Stomach smooth muscle (tissue), 2 donors: ENCODE results near the gene ROBO1.
"Not testable (repeated sequence)": the region's sequence is repeated elsewhere in the genome, so short reads cannot be mapped to it uniquely, and the experiment has no call there.

Experiments
- H3K27ac ChIP-seq: one replicate; pipeline ENCODE4 v1.7.0; 2013; ENCODE audit warnings: mild to moderate bottlenecking, low read length, inconsistent platforms
- H3K27me3 ChIP-seq, 2 donors: one replicate each; pipeline ENCODE4 v1.7.0; 2013; ENCODE audit warnings: low read length in 2 of 2; ENCODE audit not compliant: insufficient read depth in 2 of 2, control insufficient read depth in 1 of 2
- H3K36me3 ChIP-seq, 2 donors: one replicate each; pipeline ENCODE4 v1.7.0; 2013; ENCODE audit warnings: low read length in 2 of 2; ENCODE audit not compliant: control insufficient read depth in 2 of 2, insufficient read depth in 2 of 2
- H3K4me1 ChIP-seq: one replicate; pipeline ENCODE4 v1.7.0; 2013; ENCODE audit warnings: low read length; ENCODE audit not compliant: control insufficient read depth, insufficient read depth
- H3K4me3 ChIP-seq, 2 donors: one replicate each; pipeline ENCODE4 v1.7.0; 2013; ENCODE audit warnings: low read length in 2 of 2
- H3K9ac ChIP-seq, 2 donors: one replicate each; pipeline ENCODE4 v1.7.0; 2013; ENCODE audit warnings: low read length in 2 of 2, mild to moderate bottlenecking in 1 of 2
- H3K9me3 ChIP-seq, 2 donors: one replicate each; pipeline ENCODE4 v1.7.0; 2013; ENCODE audit warnings: low read length in 2 of 2; ENCODE audit not compliant: control insufficient read depth in 2 of 2
- donor health status: healthy.
- donor health status: Pancreatic carcinoma.

ROBO1 gene

GRCh38 chr3:79517766-79518413, 249.9 kb downstream of the ROBO1 start:
- no peaks in the 10 kb centered on the region for H3K36me3 ChIP-seq
- peaks cover 2% of the 10 kb centered on the region for H3K4me1 ChIP-seq
- no peak overlapping the region for H3K9ac ChIP-seq
- no peak overlapping the region for H3K27ac ChIP-seq
- no peak overlapping the region for H3K4me3 ChIP-seq
- no peaks in the 10 kb centered on the region for H3K9me3 ChIP-seq
- H3K27me3 ChIP-seq: no peaks in the 10 kb centered on the region

GRCh38 chr3:79516795-79517194, 251.0 kb downstream of the ROBO1 start:
- H3K9ac ChIP-seq: no peak overlapping the region
- H3K27ac ChIP-seq: no peak overlapping the region
- H3K4me3 ChIP-seq: no peak overlapping the region
- H3K9me3 ChIP-seq: no peaks in the 10 kb centered on the region
- no peaks in the 10 kb centered on the region for H3K36me3 ChIP-seq
- H3K27me3 ChIP-seq: no peaks in the 10 kb centered on the region
- peaks cover 2% of the 10 kb centered on the region for H3K4me1 ChIP-seq

GRCh38 chr3:79515072-79515471, 252.7 kb downstream of the ROBO1 start:
- Histone ChIP-seq H3K27ac (no peak overlapping the region), H3K36me3 (no peaks in the 10 kb centered on the region), H3K9me3 (no peaks in the 10 kb centered on the region), H3K4me1 (peaks cover 2% of the 10 kb centered on the region), H3K4me3 (no peak overlapping the region), H3K27me3 (no peaks in the 10 kb centered on the region), H3K9ac (no peak overlapping the region)

GRCh38 chr3:79514069-79514468, 253.7 kb downstream of the ROBO1 start:
- Histone ChIP-seq H3K4me1 (peaks cover 2% of the 10 kb centered on the region), H3K4me3 (no peak overlapping the region), H3K27ac (no peak overlapping the region), H3K36me3 (no peaks in the 10 kb centered on the region), H3K9me3 (no peaks in the 10 kb centered on the region), H3K27me3 (no peaks in the 10 kb centered on the region), H3K9ac (no peak overlapping the region)

- no peak overlapping the region for H3K4me3 ChIP-seq
- H3K27ac ChIP-seq: no peak overlapping the region
- H3K27me3 ChIP-seq: no peaks in the 10 kb centered on the region
- H3K9me3 ChIP-seq: no peaks in the 10 kb centered on the region
- H3K36me3 ChIP-seq: no peaks in the 10 kb centered on the region
- H3K9ac ChIP-seq: no peak overlapping the region
- no peaks in the 10 kb centered on the region for H3K4me1 ChIP-seq
Measured at GRCh38 chr3:79506751-79507150, 261.0 kb downstream of the ROBO1 start.

- H3K9me3 ChIP-seq, H3K36me3 ChIP-seq, H3K4me1 ChIP-seq, H3K4me3 ChIP-seq, H3K27ac ChIP-seq, H3K9ac ChIP-seq, H3K27me3 ChIP-seq: not testable (repeated sequence)
Measured at GRCh38 chr3:79502216-79502681, 265.5 kb downstream of the ROBO1 start.

GRCh38 chr3:79497447-79498111, 270.2 kb downstream of the ROBO1 start:
- Histone ChIP-seq H3K27me3 (no peaks in the 10 kb centered on the region), H3K27ac (no peak overlapping the region), H3K9ac (no peak overlapping the region), H3K36me3 (no peaks in the 10 kb centered on the region), H3K4me1 (no peaks in the 10 kb centered on the region), H3K9me3 (no peaks in the 10 kb centered on the region), H3K4me3 (no peak overlapping the region)

- no peaks in the 10 kb centered on the region for H3K4me1 ChIP-seq
- no peak overlapping the region for H3K9ac ChIP-seq
- no peaks in the 10 kb centered on the region for H3K9me3 ChIP-seq
- H3K27ac ChIP-seq: no peak overlapping the region
- no peak overlapping the region for H3K4me3 ChIP-seq
- H3K36me3 ChIP-seq: no peaks in the 10 kb centered on the region
- no peaks in the 10 kb centered on the region for H3K27me3 ChIP-seq
Measured at GRCh38 chr3:79491029-79491641, 276.7 kb downstream of the ROBO1 start.

- no peaks in the 10 kb centered on the region for H3K9me3 ChIP-seq
- H3K4me3 ChIP-seq: peak overlapping the region; percentile 31 to 52
- H3K36me3 ChIP-seq: no peaks in the 10 kb centered on the region
- H3K9ac ChIP-seq: peak overlapping the region in 1 of 2 donors; percentile 54
- H3K27me3 ChIP-seq: no peaks in the 10 kb centered on the region
- H3K27ac ChIP-seq: peak overlapping the region; percentile 32
- H3K4me1 ChIP-seq: no peaks in the 10 kb centered on the region
Measured at GRCh38 chr3:79490165-79491028, 277.4 kb downstream of the ROBO1 start.

GRCh38 chr3:79488407-79488806, 279.4 kb downstream of the ROBO1 start:
- no peaks in the 10 kb centered on the region for H3K27me3 ChIP-seq
- no peak overlapping the region for H3K27ac ChIP-seq
- H3K4me3 ChIP-seq: no peak overlapping the region
- no peaks in the 10 kb centered on the region for H3K36me3 ChIP-seq
- H3K4me1 ChIP-seq: no peaks in the 10 kb centered on the region
- H3K9ac ChIP-seq: no peak overlapping the region
- H3K9me3 ChIP-seq: no peaks in the 10 kb centered on the region
